ENCODE data around the gene KLK6.

The KLK6 gene

GRCh38 chr19:50952910-50953309, 16.5 kb downstream of the KLK6 start, which contains the start of gene KLK5:
TSS of gene KLK5 (minus strand) at chr19:50953038. CDS start at chr19:50952657, 381 bp downstream.
- DNase-seq (ENCODE audit: low read depth) = no peak

GRCh38 chr19:50949861-50950260, 19.5 kb downstream of the KLK6 start:
- no peak for DNase-seq (ENCODE audit: low read depth)

GRCh38 chr19:50947123-50947522, 22.3 kb downstream of the KLK6 start:
- no peak for DNase-seq (ENCODE audit: low read depth)

- DNase-seq (ENCODE audit: low read depth) = no peak
Measured at GRCh38 chr19:50944795-50945194, 24.6 kb downstream of the KLK6 start.

GRCh38 chr19:50943074-50943828, 26.1 kb downstream of the KLK6 start:
- DNase-seq (ENCODE audit: low read depth) = no peak

GRCh38 chr19:50939596-50939995, 29.8 kb downstream of the KLK6 start:
- DNase-seq (ENCODE audit: low read depth) = no peak

GRCh38 chr19:50933640-50934039, 35.8 kb downstream of the KLK6 start:
- no peak for DNase-seq (ENCODE audit: low read depth)

GRCh38 chr19:50932690-50933083, 36.7 kb downstream of the KLK6 start:
- no peak for DNase-seq (ENCODE audit: low read depth)

- DNase-seq (ENCODE audit: low read depth) = no peak
Measured at GRCh38 chr19:50932018-50932689, 37.2 kb downstream of the KLK6 start.

GRCh38 chr19:50931023-50931422, 38.4 kb downstream of the KLK6 start:
- no peak for DNase-seq (ENCODE audit: low read depth)

- DNase-seq (ENCODE audit: low read depth) = no peak
Measured at GRCh38 chr19:50928831-50929230, 40.6 kb downstream of the KLK6 start.

- no peak for DNase-seq (ENCODE audit: low read depth)
Measured at GRCh38 chr19:50926144-50926543, 43.2 kb downstream of the KLK6 start.

- no peak for DNase-seq (ENCODE audit: low read depth)
Measured at GRCh38 chr19:50925734-50926133, 43.7 kb downstream of the KLK6 start.

- no peak for DNase-seq (ENCODE audit: low read depth)
Measured at GRCh38 chr19:50924586-50924985, 44.8 kb downstream of the KLK6 start.

GRCh38 chr19:50922317-50922853, 47.0 kb downstream of the KLK6 start:
- peak; percentile 45 for DNase-seq (ENCODE audit: low read depth)

- no peak for DNase-seq (ENCODE audit: low read depth)
Measured at GRCh38 chr19:50921426-50922316, 47.7 kb downstream of the KLK6 start.

GRCh38 chr19:50916069-50916468, 53.3 kb downstream of the KLK6 start:
- DNase-seq (ENCODE audit: low read depth) = no peak

GRCh38 chr19:50912727-50913716, 56.4 kb downstream of the KLK6 start:
- DNase-seq (ENCODE audit: low read depth) = no peak

GRCh38 chr19:50912102-50912599, 57.2 kb downstream of the KLK6 start:
- DNase-seq (ENCODE audit: low read depth) = no peak

GRCh38 chr19:50911206-50912101, 57.9 kb downstream of the KLK6 start, which contains the start of gene KLK4:
TSS of gene KLK4 (minus strand) at chr19:50911395. CDS start at chr19:50910738, 657 bp downstream.
- DNase-seq (ENCODE audit: low read depth) = no peak
